Calu3 (cell line): ENCODE results near the gene UBE2Q2. TPM values are rescaled to one million over a fixed set of nuclear protein-coding genes. Genes with fewer than 3 reads are reported as not detected.
A peak's percentile ranks its signal among the peaks of the same experiment; 100 is the strongest.
"Not testable (repeated sequence)": the region's sequence is repeated elsewhere in the genome, so short reads cannot be mapped to it uniquely, and the experiment has no call there.

Source experiments
- BruUV-seq: library from RNA; stranded (reverse); fragments of 400-500 nt; replicated peaks from 2 replicates; lab custom pipeline; 2021; lab: Mats Ljungman, UMichigan
- CTCF ChIA-PET: fragments of 300-600 bp; sonication (Branson Sonifier 250); formaldehyde crosslinking; loops from one replicate; lab custom pipeline; 2022; ENCODE audit warnings: antibody characterized with exemption; lab: Charles Lee
- DNase-seq: peaks from one replicate; pipeline ENCODE4 v3.0.0; 2022
- H3K27ac Mint-ChIP-seq: one replicate; pipeline ENCODE4 v1.8.0; 2022; ENCODE audit warnings: mixed read lengths; ENCODE audit not compliant: unreplicated experiment
- H3K27me3 Mint-ChIP-seq: one replicate; pipeline ENCODE4 v1.8.0; 2022; ENCODE audit warnings: mixed read lengths; ENCODE audit not compliant: unreplicated experiment
- H3K36me3 Mint-ChIP-seq: one replicate; pipeline ENCODE4 v1.8.0; 2022; ENCODE audit warnings: mild to moderate bottlenecking, moderate library complexity, mixed read lengths; ENCODE audit not compliant: insufficient read depth, unreplicated experiment
- H3K4me1 Mint-ChIP-seq: one replicate; pipeline ENCODE4 v1.8.0; 2022; ENCODE audit warnings: mild to moderate bottlenecking, low read depth, mixed read lengths; ENCODE audit not compliant: unreplicated experiment
- H3K4me3 Mint-ChIP-seq: one replicate; pipeline ENCODE4 v1.8.0; 2022; ENCODE audit warnings: mild to moderate bottlenecking, low read depth, moderate library complexity, mixed read lengths; ENCODE audit not compliant: unreplicated experiment
- H3K9me3 Mint-ChIP-seq: one replicate; pipeline ENCODE4 v1.8.0; 2022; ENCODE audit warnings: low read depth, mixed read lengths; ENCODE audit not compliant: unreplicated experiment
- CTCF ChIP-seq: fragments of 200-600 bp; IDR thresholded peaks from one replicate; pipeline ENCODE4 v1.8.0; 2022; ENCODE audit warnings: antibody characterized with exemption; ENCODE audit not compliant: unreplicated experiment
- intact Hi-C: fragments of 100-400 bp; cut with micrococcal nuclease; formaldehyde crosslinking; loops from one replicate; pipeline ENCODE4 v1.10.0; 2022; ENCODE audit not compliant: unreplicated experiment
- total RNA-seq: library from RNA; stranded (reverse); gene quantifications from 2 replicates; pipeline ENCODE4 v1.2.3, GENCODE V29; 2022

UBE2Q2 gene
- total RNA-seq, 1 experiment from 2014 or later, result 34.7 TPM

- Mint-ChIP-seq H3K36me3 (peaks cover 6% of the 10 kb centered on the region), H3K4me1 (peaks cover 8% of the 10 kb centered on the region), H3K4me3 (peak overlapping the region; percentile 41), H3K9me3 (no peaks in the 10 kb centered on the region), H3K27ac (no peak overlapping the region), H3K27me3 (peaks cover 93% of the 10 kb centered on the region)
- intact Hi-C loops, result loop anchor here (1.0 kb wide), 1 partner anchor 74 kb away; no protein-coding TSS in a partner anchor
- TF ChIP-seq CTCF, result peak; percentile 92
- BruUV-seq, result no TSS peak
- peak; percentile 89 for DNase-seq
- CTCF ChIA-PET, result interaction anchor here (0.8 to 4.1 kb wide), 10 partner anchors 25 to 434 kb away, joined by 3 to 29 read pairs (median 6); partner anchors contain the start of gene MAN2C1
These were observed 41.2 kb upstream of the UBE2Q2 start for GRCh38 chr15:75801859-75802593.

GRCh38 chr15:75807486-75807885 lies 35.8 kb upstream of the UBE2Q2 start:
- H3K36me3 Mint-ChIP-seq, DNase-seq, H3K9me3 Mint-ChIP-seq, CTCF ChIA-PET, BruUV-seq, H3K4me1 Mint-ChIP-seq, intact Hi-C loops, H3K4me3 Mint-ChIP-seq, H3K27ac Mint-ChIP-seq: not testable (repeated sequence)
- peaks cover 70% of the 10 kb centered on the region for H3K27me3 Mint-ChIP-seq

GRCh38 chr15:75808009-75808408 lies 35.2 kb upstream of the UBE2Q2 start:
- BruUV-seq, DNase-seq, H3K4me1 Mint-ChIP-seq, intact Hi-C loops, H3K36me3 Mint-ChIP-seq, CTCF ChIA-PET, H3K4me3 Mint-ChIP-seq, H3K9me3 Mint-ChIP-seq, H3K27ac Mint-ChIP-seq: not testable (repeated sequence)
- peaks cover 64% of the 10 kb centered on the region for H3K27me3 Mint-ChIP-seq

GRCh38 chr15:75808563-75808962 lies 34.7 kb upstream of the UBE2Q2 start:
- no peak for DNase-seq
- CTCF ChIA-PET, result interaction anchor here (2.1 kb wide), 1 partner anchor 331 kb away, joined by 40 read pairs; no protein-coding TSS in a partner anchor
- H3K4me1 Mint-ChIP-seq, result no peaks in the 10 kb centered on the region
- no TSS peak for BruUV-seq
- H3K4me3 Mint-ChIP-seq, result no peak overlapping the region
- no peaks in the 10 kb centered on the region for H3K9me3 Mint-ChIP-seq
- H3K36me3 Mint-ChIP-seq, result no peaks in the 10 kb centered on the region
- H3K27ac Mint-ChIP-seq, result no peak overlapping the region
- intact Hi-C loops, result no loop called here
- H3K27me3 Mint-ChIP-seq, result peaks cover 62% of the 10 kb centered on the region
- TF ChIP-seq CTCF, result no peak

- intact Hi-C loops, result loop anchor here (1.0 kb wide), 1 partner anchor 329 kb away; no protein-coding TSS in a partner anchor
- Mint-ChIP-seq H3K4me1 (no peaks in the 10 kb centered on the region), H3K27ac (no peak overlapping the region), H3K9me3 (no peaks in the 10 kb centered on the region), H3K27me3 (peaks cover 51% of the 10 kb centered on the region), H3K36me3 (no peaks in the 10 kb centered on the region), H3K4me3 (no peak overlapping the region)
- DNase-seq, result peak; percentile 60
- CTCF ChIA-PET, result interaction anchor here (0.6 to 2.1 kb wide), 16 partner anchors 17 to 520 kb away, joined by 3 to 40 read pairs (median 4); no protein-coding TSS in a partner anchor
- peak; percentile 46 for TF ChIP-seq CTCF
- no TSS peak for BruUV-seq
These were observed 33.1 kb upstream of the UBE2Q2 start for GRCh38 chr15:75809986-75810750.
